ENCODE measurements around the gene PNMA8C.

DNA sequence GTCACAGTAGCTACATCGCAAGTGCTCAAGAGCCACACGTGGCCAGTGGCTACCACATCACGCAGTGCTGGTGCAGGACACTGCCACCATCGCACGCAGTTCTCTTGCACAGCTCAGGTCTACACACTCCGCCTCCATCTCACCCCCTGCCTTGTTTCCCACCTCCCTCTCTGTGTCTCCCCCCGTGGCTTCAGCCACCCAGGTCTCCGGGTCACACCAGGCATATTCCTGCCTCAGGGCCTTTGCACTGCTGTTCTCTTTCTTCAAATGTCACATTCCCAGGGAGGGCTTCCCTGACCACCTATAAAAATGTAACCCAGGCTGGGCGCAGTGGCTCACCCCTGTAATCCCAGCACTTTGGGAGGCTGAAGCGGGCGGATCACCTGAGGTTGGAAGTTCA lies 26.0 kb downstream of the PNMA8C start:
- TF ChIP-seq, protein P1, sequence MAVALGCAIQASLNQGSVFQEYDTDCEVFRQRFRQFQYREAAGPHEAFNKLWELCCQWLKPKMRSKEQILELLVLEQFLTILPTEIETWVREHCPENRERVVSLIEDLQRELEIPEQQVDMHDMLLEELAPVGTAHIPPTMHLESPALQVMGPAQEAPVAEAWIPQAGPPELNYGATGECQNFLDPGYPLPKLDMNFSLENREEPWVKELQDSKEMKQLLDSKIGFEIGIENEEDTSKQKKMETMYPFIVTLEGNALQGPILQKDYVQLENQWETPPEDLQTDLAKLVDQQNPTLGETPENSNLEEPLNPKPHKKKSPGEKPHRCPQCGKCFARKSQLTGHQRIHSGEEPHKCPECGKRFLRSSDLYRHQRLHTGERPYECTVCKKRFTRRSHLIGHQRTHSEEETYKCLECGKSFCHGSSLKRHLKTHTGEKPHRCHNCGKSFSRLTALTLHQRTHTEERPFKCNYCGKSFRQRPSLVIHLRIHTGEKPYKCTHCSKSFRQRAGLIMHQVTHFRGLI (tag by site-specific recombination; IDR thresholded peaks at IDR 0.05) = no peak
- TF ChIP-seq, protein P2, sequence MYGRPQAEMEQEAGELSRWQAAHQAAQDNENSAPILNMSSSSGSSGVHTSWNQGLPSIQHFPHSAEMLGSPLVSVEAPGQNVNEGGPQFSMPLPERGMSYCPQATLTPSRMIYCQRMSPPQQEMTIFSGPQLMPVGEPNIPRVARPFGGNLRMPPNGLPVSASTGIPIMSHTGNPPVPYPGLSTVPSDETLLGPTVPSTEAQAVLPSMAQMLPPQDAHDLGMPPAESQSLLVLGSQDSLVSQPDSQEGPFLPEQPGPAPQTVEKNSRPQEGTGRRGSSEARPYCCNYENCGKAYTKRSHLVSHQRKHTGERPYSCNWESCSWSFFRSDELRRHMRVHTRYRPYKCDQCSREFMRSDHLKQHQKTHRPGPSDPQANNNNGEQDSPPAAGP (tag by site-specific recombination; IDR thresholded peaks at IDR 0.05) = no peak
- TF ChIP-seq PRDM10 (tag by site-specific recombination; IDR thresholded peaks at IDR 0.05) (no peak), SCRT2 (tag by site-specific recombination; IDR thresholded peaks at IDR 0.05) (no peak), PATZ1 (tag by site-specific recombination; IDR thresholded peaks at IDR 0.05) (no peak)
- TF ChIP-seq, protein P3, sequence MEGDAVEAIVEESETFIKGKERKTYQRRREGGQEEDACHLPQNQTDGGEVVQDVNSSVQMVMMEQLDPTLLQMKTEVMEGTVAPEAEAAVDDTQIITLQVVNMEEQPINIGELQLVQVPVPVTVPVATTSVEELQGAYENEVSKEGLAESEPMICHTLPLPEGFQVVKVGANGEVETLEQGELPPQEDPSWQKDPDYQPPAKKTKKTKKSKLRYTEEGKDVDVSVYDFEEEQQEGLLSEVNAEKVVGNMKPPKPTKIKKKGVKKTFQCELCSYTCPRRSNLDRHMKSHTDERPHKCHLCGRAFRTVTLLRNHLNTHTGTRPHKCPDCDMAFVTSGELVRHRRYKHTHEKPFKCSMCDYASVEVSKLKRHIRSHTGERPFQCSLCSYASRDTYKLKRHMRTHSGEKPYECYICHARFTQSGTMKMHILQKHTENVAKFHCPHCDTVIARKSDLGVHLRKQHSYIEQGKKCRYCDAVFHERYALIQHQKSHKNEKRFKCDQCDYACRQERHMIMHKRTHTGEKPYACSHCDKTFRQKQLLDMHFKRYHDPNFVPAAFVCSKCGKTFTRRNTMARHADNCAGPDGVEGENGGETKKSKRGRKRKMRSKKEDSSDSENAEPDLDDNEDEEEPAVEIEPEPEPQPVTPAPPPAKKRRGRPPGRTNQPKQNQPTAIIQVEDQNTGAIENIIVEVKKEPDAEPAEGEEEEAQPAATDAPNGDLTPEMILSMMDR (tag by site-specific recombination; IDR thresholded peaks at IDR 0.05) = no peak

Measured in HEK293 (cell line).